Stimulated activated CD4-positive, alpha-beta T cell treated with anti-CD3 and anti-CD28 coated beads, Interleukin-12 subunit alpha, Interleukin-12 subunit beta, amount 100 ng/mL, for 4 hours (primary cell): ENCODE results near the gene ZACN.
"Not testable (repeated sequence)": the region's sequence is repeated elsewhere in the genome, so short reads cannot be mapped to it uniquely, and the experiment has no call there.

Experiments used
- DNase-seq: peaks from one replicate; pipeline ENCODE4 v3.0.0-alpha.2; 2020

ZACN gene

GRCh38 chr17:76078860-76079534 lies at the start of gene ZACN:
TSS of gene ZACN (plus strand) at chr17:76079182. CDS start at chr17:76079265, 83 bp downstream.
- no peak for DNase-seq

- no peak for DNase-seq
Measured at GRCh38 chr17:76032073-76032779, 46.8 kb upstream of the ZACN start.

DNA sequence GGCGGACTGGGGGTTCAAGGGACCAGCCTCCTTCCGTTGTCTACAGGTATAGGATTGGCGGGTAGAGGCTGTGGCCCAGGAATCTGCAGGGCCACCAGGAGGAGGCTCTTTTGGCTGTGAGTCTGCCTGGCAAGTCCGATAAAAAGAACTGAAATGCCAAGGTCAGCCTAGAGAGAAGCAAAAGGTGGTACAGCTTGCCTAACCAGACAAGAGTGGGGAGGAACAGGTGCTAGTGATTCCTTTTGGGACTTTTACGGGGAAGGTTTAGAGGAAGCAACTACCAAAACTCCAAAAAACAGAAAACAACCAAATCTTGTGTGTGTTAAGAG lies 46.2 kb upstream of the ZACN start:
- DNase-seq, result no peak

DNA sequence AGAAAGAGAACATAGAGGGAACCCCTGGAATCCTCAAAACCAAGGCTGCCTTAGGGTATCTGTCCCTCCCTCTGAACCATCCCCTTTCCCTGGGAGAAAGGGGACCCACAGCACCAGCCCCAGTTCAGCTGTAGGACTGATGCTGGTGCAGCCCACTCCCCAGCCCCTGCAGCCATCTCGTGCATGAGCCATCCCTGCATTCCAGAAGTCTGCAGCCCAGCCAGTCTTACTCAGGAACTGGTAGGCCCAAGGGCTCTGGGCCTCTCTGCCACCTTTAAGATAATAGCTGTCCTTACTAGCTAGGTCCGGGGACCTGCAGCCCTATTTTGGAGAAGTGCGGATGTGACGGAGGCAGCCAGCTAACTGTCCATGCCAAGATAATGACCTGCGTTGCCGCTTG lies 45.8 kb upstream of the ZACN start:
- no peak for DNase-seq

DNA sequence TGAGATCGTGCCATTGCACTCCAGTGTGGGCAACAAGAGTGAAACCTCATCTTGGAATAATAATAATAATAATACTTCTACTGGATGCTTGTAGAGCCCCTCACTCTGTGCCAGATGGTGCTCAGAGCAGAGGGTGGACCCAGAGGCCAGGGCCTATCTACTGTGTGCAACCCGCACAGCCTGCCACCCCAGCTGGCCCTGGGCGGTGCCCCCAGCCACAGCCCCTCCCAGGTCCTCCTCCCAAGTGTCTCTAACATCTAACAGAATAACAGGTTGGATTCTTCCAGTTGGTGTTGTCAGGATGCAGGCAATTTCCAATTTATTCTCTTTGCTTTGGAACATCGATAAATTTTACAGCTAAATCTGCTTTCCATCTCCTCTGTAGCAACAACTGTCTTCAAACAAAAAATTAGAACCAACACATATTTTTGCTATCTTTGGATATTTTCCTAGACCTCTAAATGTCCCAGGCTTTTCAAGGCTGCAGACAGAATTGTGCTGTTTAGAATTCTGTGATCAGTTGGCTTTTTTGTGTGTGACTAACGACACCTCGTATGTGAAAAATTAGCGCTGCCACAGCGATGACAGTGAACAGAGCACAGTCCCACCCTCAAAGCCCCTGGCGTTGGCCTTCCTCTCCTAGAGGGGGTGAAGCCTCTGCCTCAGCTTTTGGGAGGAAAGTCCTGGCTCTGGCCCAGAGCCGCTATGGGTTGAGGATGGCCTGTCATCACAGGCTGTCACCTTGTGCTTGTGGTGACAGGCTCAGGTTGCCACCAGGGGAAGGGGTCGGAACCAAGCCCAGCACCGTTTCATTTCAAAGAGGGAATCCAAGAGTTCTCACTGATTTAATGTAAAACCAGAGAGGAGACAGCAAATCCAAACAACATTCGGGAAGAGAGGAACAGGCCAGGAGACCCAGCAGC lies 44.3 kb upstream of the ZACN start:
- DNase-seq, result no peak

DNA sequence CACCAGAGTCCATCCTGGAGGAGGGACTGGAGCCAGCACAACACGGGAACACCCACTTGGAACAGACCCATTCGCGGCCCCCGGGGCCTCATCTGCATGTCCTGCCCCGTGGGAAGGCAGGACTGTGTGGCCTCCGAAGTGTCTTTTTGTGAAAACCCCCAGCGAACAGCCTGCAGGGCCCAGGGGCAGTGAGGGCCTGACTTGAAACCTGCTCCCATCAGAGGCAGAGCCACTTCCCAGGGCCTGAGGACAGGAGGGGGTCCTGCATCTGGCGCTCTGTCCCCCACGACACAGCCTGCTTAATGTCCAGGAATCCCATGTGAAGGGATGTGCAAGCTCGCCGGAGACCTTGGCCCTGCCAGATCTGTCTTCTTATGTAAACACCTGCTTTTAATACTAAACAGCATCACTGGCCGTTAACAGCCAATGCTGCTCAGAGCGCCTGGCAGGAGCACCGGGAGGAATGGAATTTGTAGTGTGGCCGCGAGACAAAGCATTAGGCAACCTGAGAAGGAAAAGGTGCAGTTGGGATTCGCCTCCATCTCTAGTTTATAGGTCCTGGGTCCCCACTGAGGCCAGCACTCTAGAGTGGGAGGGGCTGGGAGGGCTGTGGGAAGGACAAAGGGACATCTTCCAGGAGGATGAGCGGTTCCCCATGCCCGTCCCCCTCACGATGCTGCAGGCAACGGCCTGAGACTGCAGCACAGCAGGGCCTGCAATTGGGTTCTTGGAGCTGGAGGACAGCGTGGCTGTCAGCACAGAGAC lies 42.3 kb upstream of the ZACN start:
- no peak for DNase-seq

GRCh38 chr17:76038050-76038449 lies 40.9 kb upstream of the ZACN start:
- no peak for DNase-seq

DNA sequence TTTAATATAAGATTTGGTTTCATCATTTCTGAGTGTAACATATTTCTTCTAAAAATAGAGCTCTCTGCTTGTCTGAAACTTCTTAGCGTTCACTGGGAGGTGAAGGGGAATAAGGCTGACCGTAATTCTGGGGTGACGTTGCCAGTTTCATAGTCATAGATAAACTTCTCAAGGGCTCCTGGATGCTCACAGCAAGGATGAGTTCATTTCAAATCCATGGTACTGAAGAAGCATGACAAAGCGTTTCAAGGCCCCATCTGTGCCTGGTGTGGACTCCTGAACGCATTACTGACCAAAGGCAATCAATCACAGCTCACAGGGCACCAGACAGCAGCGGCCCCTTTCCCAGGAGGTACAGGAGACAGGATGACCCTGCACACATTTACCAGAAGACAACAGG lies 39.9 kb upstream of the ZACN start:
- no peak for DNase-seq

GRCh38 chr17:76040376-76040775 lies 38.6 kb upstream of the ZACN start:
- no peak for DNase-seq

- DNase-seq, result not testable (repeated sequence)
Measured at GRCh38 chr17:76042868-76043267, 36.1 kb upstream of the ZACN start.

GRCh38 chr17:76044475-76045007 lies 34.4 kb upstream of the ZACN start:
- not testable (repeated sequence) for DNase-seq

DNA sequence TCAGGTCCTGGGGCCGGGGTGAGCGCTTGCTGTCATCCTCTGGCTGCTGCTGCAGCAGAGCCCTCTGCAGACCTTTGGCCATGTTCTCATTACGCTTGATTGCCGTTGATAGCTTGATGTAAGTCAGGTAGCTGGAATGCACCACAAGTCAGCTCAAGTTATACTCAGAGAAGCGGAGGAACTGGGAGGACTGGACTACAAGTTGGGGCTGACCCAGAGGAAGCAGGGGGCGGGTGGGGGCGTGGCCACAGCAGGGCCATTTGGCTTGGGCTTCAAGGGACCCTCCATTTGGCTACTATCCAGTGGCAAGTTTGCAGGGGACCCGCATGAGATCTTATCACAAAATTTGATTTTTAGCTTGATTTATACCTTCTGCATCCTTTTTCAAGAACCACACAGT lies 32.9 kb upstream of the ZACN start:
- no peak for DNase-seq

GRCh38 chr17:76048025-76048605 lies 30.9 kb upstream of the ZACN start:
- DNase-seq, result no peak

- DNase-seq, result no peak
Measured at GRCh38 chr17:76048711-76049110, 30.3 kb upstream of the ZACN start.

GRCh38 chr17:76049239-76049638 lies 29.7 kb upstream of the ZACN start:
- DNase-seq, result no peak

GRCh38 chr17:76049836-76050537 lies 29.0 kb upstream of the ZACN start:
- no peak for DNase-seq

GRCh38 chr17:76050538-76051467 lies 28.2 kb upstream of the ZACN start:
- DNase-seq, result no peak

- DNase-seq, result no peak
Measured at GRCh38 chr17:76051561-76051960, 27.4 kb upstream of the ZACN start.

DNA sequence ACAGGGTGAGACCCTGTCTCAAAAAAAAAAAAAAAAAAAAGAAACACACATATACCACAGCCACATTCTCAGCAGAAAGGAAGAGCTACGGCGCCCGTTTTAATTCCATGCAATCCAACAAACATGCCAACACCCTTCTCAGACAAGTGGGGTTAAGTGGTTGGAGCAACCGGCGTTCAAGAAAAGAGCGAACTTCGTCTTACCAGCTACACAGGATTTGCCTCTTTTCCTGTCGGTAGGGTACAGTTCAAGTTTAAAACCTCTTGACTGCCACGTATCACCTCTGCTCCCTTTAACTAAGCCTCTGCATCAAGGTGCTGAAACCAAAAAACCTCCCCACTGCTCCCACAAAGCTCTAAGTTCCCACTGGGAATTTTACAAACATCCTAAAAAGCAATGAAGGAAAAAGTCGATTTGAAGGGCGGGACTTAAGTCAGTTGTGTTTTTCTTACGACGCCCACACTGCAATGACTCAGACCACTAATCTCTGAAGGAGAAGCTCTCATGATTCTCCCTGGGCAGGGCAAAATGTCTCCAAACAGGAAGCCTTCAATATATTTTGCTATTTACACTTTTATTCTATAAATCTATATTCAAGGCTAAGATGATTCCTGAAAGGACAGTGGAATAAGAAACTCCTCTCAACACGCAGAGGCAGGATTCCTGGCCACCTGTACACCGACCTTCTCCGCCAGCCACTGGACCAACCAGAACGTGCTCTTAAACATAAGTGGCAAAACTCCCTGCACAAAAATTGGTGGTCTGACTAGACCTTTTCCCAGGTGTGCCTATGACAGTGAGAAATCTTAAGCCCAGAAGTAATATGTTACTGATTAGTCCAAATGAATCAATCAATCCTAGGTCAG lies 25.5 kb upstream of the ZACN start:
- DNase-seq, result peak; percentile 22

- no peak for DNase-seq
Measured at GRCh38 chr17:76054112-76054476, 24.9 kb upstream of the ZACN start.
